Lung (tissue), 12 donors: ENCODE data around the gene TAS2R7. TPM values are rescaled to one million over a fixed set of nuclear protein-coding genes. Genes with fewer than 3 reads are reported as not detected.

ENCODE experiments used
- ATAC-seq: fragments of 200-7000 bp; cut with Tn5 transposase; one replicate; pipeline ENCODE4 v1.9.1; 2020; ENCODE audit warnings: moderate number of reproducible peaks; ENCODE audit not compliant: insufficient read depth, low FRiP score
- DNase-seq, 3 donors: peaks; one replicate each; pipeline ENCODE4 v3.0.0-alpha.2; 2013 to 2017
- H3K27ac ChIP-seq, 2 donors: one replicate each; pipeline ENCODE4 v1.5.1; 2013; ENCODE audit warnings: mild to moderate bottlenecking in 2 of 2, moderate library complexity in 2 of 2, control low read depth in 1 of 2, inconsistent platforms in 1 of 2, low read depth in 1 of 2, low read length in 1 of 2
- H3K27me3 ChIP-seq, 3 donors: one replicate each; pipeline ENCODE4 v1.5.1; 2013; ENCODE audit warnings: low read length in 2 of 3; ENCODE audit not compliant: control insufficient read depth in 3 of 3, insufficient read depth in 3 of 3
- H3K36me3 ChIP-seq, 4 donors: one replicate each; pipeline ENCODE4 v1.5.1; 2013; ENCODE audit warnings: low read length in 4 of 4, mild to moderate bottlenecking in 1 of 4, moderate library complexity in 1 of 4; ENCODE audit not compliant: control insufficient read depth in 4 of 4, insufficient read depth in 4 of 4
- H3K4me1 ChIP-seq, 5 donors: one replicate each; pipeline ENCODE4 v1.5.1; 2013; ENCODE audit warnings: low read length in 5 of 5, mild to moderate bottlenecking in 2 of 5, moderate library complexity in 1 of 5; ENCODE audit not compliant: control insufficient read depth in 5 of 5, insufficient read depth in 5 of 5
- H3K4me3 ChIP-seq: one replicate; pipeline ENCODE4 v1.5.1; 2013; ENCODE audit warnings: mild to moderate bottlenecking, control low read depth, moderate library complexity
- H3K9ac ChIP-seq, 2 donors: one replicate each; pipeline ENCODE4 v1.5.1; 2013; ENCODE audit warnings: low read length in 2 of 2, control low read depth in 1 of 2; ENCODE audit not compliant: insufficient read depth in 1 of 2
- H3K9me3 ChIP-seq, 4 donors: one replicate each; pipeline ENCODE4 v1.5.1; 2013; ENCODE audit warnings: low read length in 3 of 4, mild to moderate bottlenecking in 1 of 4, moderate library complexity in 1 of 4; ENCODE audit not compliant: control insufficient read depth in 4 of 4, insufficient read depth in 3 of 4
- WGBS, 2 donors: extraction: QIAGEN DNeasy Blood & Tissue Kit; methylation state at CpG; one replicate each; pipeline ENCODE4 v1.1.7; 2013; 5-methylcytosine and 5-hydroxymethylcytosine counted together
- polyA plus RNA-seq, 2 donors: library from polyadenylated mRNA; stranded (reverse); fragments of 200-250 nt; gene quantifications; one replicate each; pipeline ENCODE4 v1.2.1, GENCODE V29; 2013
- total RNA-seq, 2 donors: library from RNA; depleted of rRNA in 1 of 2; stranded (reverse); fragments of >200 nt in 1 of 2; gene quantifications; one replicate each; pipeline ENCODE4 v1.2.1, GENCODE V29; 2014 to 2021
- TF ChIP-seq, protein P1 (sequence below): IDR thresholded peaks from 2 replicates; pipeline ENCODE4 v1.5.1; 2012; ENCODE audit warnings: mild to moderate bottlenecking; ENCODE audit errors: control extremely low read depth, extremely low read depth
- donor health status: control.
- donor health status: control.
- donor health status: Bipolar disorder and iron deficiency.
- donor health status: healthy.
- donor health status: DM: yes; HTN: yes; CAD: no.

TAS2R7 gene
- total and polyA plus RNA-seq, 4 donors: 0.31 TPM; not detected in 3

- TF ChIP-seq, protein P1, sequence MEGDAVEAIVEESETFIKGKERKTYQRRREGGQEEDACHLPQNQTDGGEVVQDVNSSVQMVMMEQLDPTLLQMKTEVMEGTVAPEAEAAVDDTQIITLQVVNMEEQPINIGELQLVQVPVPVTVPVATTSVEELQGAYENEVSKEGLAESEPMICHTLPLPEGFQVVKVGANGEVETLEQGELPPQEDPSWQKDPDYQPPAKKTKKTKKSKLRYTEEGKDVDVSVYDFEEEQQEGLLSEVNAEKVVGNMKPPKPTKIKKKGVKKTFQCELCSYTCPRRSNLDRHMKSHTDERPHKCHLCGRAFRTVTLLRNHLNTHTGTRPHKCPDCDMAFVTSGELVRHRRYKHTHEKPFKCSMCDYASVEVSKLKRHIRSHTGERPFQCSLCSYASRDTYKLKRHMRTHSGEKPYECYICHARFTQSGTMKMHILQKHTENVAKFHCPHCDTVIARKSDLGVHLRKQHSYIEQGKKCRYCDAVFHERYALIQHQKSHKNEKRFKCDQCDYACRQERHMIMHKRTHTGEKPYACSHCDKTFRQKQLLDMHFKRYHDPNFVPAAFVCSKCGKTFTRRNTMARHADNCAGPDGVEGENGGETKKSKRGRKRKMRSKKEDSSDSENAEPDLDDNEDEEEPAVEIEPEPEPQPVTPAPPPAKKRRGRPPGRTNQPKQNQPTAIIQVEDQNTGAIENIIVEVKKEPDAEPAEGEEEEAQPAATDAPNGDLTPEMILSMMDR: no peak
- H3K9me3 ChIP-seq: no peaks in the 10 kb centered on the region
- DNase-seq (no peak), ATAC-seq (no peak)
- H3K4me1 ChIP-seq: no peaks in the 10 kb centered on the region
- H3K27me3 ChIP-seq: no peaks in the 10 kb centered on the region
- H3K9ac ChIP-seq: no peak within 1 kb of the TSS
- H3K27ac ChIP-seq: no peak within 1 kb of the TSS
- 91 to 98% methylated on average over 3 of the region's 3 CpGs for WGBS, 2 donors
- no peaks in the 10 kb centered on the region for H3K36me3 ChIP-seq
- no peak within 1 kb of the TSS for H3K4me3 ChIP-seq
Measured at GRCh38 chr12:10826258-10826657, 23.8 kb upstream of the TAS2R7 start, which contains the start of gene TAS2R10. Gene TAS2R10, minus strand, starts transcription at chr12:10826358. Its CDS starts 89 bp downstream, at chr12:10826269.

DNA sequence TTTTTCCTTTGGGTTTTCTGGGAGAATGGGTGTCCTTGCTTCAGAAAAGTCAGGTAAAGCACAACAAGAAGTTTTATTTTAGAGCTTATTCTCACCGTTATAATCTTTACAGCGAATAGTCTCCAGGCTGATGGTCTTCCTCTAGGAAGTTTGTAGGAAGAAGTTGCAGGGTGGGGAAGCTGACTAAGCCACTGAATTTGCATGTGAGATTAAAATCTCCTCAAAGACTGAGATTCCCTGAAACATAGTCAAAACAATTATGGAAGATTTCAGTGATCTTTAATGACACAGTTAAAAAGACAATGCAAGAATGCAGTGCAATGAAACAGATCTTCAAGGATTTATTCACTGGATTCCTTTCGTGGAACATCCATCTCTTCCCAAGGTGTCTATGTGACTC is 22.5 kb upstream of the TAS2R7 start:
- DNase-seq (no peak), ATAC-seq (no peak)
- H3K4me1 ChIP-seq: no peaks in the 10 kb centered on the region
- TF ChIP-seq, protein P1: no peak
- no peak overlapping the region for H3K27ac ChIP-seq
- no peaks in the 10 kb centered on the region for H3K36me3 ChIP-seq
- H3K9ac ChIP-seq: no peak overlapping the region
- H3K4me3 ChIP-seq: no peak overlapping the region
- WGBS, 2 donors: 83 to 86% methylated on average over 3 of the region's 3 CpGs
- H3K9me3 ChIP-seq: no peaks in the 10 kb centered on the region
- H3K27me3 ChIP-seq: no peaks in the 10 kb centered on the region

DNA sequence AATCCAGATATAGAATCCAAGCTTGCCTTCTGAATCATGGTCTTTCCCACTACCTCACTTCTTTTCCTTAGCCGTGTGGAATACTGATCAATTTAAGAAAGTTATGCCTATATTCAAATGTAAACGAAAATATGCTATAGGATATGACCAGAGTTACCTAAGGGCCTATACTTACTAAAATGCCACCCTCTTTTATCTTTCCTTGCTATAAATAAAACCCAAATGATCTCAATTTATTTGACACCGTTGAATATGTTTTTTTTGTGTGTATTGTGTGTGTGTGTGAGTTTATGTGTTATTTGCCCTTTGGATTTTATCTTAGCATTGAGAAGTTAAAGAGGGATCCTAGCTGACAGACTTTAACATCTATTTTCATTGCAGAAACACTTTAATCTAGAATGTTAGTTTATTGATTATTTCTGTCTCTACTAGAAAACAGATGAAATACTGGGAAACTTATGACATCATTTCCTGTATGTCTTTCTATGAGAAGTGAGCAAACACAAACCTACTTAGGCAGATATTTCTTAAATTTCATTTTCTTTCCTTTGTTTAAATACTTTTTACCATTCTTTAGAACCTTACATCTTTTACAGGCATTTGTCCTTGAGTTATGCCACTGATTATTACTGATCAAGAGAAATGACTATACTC is 9.6 kb upstream of the TAS2R7 start:
- DNase-seq: no peak

More for the DNA sequence above, 9.6 kb upstream of the TAS2R7 start:
- Histone ChIP-seq H3K4me3 (no peak overlapping the region), H3K36me3 (no peaks in the 10 kb centered on the region), H3K27me3 (no peaks in the 10 kb centered on the region), H3K9ac (no peak overlapping the region), H3K27ac (no peak overlapping the region), H3K9me3 (peaks cover 0 to 2% (median 0%) of the 10 kb centered on the region in 4 donors), H3K4me1 (no peaks in the 10 kb centered on the region)
- WGBS, 2 donors: 81 to 84% methylated on average over 3 of the region's 3 CpGs
- ATAC-seq: no peak
- TF ChIP-seq, protein P1: no peak
